AG09319 (cell line): ENCODE data around the gene YWHAG.

ENCODE experiments used
- DNase-seq: peaks from one replicate; pipeline ENCODE4 v3.0.0-alpha.2; 2010; ENCODE audit warnings: low read depth; ENCODE audit errors: extremely low read depth
- TF ChIP-seq, protein P1 (sequence below): IDR thresholded peaks from 2 replicates; pipeline ENCODE4 v1.5.1; 2011; ENCODE audit warnings: low read depth, mild to moderate bottlenecking, inconsistent platforms, low read length, moderate library complexity

YWHAG gene

DNA sequence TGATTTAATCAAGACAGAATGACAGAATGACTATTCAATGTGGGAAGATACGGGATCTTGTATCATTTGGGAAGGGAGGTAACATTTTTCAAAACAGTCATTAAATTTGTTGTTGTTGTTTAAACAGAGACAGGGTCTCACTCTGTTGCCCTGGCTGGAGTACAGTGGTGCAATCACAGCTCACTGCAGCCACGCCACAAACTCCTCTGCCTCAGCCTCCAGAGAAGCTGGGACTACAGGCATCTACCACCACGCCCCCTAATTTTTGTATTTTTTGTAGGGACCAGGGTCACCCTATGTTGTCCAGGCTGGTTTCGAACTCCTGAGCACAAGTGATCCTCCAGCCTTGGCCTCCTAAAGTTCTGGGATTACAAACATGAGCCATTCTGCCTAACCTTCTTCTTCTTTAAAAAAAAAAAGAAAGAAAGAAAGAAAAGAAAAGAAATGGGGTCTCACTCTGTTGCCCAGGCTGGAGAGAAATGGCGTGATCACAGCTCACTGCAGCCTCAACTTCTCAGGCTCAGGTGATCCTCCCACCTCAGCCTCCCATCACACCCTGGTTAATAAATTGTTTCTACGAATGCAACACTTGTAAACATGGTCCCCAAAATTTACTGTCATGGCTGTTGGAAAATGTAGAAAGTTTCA lies 24.3 kb downstream of the YWHAG start:
- DNase-seq = no peak
- TF ChIP-seq, protein P1, sequence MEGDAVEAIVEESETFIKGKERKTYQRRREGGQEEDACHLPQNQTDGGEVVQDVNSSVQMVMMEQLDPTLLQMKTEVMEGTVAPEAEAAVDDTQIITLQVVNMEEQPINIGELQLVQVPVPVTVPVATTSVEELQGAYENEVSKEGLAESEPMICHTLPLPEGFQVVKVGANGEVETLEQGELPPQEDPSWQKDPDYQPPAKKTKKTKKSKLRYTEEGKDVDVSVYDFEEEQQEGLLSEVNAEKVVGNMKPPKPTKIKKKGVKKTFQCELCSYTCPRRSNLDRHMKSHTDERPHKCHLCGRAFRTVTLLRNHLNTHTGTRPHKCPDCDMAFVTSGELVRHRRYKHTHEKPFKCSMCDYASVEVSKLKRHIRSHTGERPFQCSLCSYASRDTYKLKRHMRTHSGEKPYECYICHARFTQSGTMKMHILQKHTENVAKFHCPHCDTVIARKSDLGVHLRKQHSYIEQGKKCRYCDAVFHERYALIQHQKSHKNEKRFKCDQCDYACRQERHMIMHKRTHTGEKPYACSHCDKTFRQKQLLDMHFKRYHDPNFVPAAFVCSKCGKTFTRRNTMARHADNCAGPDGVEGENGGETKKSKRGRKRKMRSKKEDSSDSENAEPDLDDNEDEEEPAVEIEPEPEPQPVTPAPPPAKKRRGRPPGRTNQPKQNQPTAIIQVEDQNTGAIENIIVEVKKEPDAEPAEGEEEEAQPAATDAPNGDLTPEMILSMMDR = no peak

DNA sequence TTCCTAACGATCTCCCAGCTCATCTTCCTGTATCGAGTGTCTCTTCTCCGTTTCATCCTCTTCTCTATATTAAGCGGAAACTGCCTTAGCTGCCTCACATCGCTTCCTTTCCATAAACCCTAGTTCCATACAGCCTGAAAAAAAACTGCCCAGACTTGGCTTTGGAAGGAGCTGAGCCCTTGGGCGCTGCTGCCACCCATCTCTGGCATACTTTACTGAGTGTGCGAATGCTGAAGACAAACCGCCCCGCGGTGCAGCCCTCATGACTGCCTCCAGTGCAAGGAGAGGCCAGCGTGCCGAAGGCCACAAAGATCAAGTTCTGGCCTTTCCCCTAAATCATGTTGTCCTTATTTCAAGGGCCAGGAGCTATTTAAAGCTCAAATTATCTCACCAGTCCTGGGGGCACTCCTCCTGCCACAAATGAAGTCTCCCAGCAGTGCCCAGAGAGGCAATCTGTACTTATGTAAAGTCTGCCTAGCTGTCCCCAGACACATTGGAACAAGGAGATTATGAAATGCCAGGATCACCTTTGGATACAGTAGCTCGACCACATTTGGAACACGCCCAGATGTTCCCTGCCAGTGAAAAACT lies 25.2 kb downstream of the YWHAG start:
- DNase-seq = no peak
- TF ChIP-seq, protein P1 = no peak

DNA sequence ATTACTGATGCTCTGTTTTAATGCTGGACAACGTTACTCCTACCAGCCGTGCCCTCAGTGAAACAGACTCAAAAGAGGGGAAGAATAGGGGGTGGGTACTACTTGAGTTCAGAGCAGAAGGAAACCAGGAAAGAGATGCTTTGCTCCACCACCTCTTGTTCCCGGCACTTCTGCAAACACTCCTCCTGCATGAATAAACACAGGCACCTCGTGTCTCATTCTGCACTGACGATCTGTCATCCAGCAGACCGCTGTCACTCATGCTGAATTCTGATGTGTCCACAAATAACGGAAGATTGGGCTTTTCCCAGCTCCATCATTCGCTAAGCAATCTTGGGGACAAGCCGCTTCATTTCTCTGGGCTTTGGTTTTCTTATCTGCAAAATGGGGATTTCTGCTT lies 26.7 kb downstream of the YWHAG start:
- TF ChIP-seq, protein P1 = no peak
- DNase-seq = no peak

DNA sequence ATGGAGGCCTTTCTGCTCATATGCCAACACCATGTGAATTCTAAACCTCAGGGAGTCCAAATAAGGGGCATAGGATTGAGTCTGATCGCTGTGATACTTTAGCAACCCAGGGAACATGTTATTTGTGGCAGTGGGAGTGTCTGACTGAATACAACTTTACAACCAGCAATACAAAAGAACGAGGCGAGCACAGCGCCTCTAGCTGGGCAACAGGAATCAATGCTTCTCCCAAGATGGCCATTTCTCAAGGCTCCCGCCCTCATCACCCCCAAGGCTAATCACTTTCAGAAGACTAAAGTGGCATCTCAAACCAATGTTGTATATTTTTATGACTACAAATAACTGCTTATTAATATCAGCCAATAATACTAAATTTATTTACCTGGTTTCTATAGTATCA lies 28.1 kb downstream of the YWHAG start:
- TF ChIP-seq, protein P1 = no peak
- no peak for DNase-seq

DNA sequence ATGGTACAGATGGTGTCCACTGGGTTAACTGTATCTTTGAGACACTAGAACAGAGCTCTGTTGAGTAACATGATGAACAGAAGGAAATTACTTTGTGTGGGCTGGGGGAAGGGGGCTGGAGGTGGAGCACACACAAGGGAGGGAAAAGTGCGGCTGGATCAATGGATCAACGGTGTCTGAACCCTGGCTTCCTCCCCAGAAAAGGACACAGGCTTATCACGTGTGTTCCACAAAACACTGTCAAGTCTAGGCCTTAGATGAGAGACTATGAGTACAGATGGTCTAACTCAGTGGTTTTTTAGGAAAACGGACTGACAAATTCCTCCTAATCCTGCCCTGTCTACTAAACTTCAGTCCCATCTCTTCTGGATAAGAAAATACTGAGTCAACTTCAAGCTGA lies 28.5 kb downstream of the YWHAG start:
- no peak for DNase-seq
- TF ChIP-seq, protein P1 = no peak

DNA sequence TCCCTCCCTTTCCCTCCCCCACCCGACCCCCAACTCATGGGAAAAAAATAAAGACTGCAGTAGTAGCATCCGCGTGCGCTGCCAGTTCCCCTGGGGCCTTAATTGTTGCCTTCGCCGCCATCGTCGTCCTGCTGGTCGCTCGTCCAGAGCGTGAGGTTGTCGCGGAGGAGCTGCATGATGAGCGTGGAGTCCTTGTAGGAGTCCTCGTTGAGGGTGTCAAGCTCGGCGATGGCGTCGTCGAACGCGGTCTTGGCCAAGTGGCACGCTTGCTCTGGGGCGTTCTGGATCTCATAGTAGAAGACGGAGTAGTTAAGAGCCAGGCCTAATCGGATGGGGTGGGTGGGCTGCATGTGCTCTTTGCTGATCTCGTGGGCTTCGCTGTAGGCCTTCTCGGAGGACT lies 29.3 kb downstream of the YWHAG start:
- DNase-seq = no peak
- TF ChIP-seq, protein P1 = no peak

DNA sequence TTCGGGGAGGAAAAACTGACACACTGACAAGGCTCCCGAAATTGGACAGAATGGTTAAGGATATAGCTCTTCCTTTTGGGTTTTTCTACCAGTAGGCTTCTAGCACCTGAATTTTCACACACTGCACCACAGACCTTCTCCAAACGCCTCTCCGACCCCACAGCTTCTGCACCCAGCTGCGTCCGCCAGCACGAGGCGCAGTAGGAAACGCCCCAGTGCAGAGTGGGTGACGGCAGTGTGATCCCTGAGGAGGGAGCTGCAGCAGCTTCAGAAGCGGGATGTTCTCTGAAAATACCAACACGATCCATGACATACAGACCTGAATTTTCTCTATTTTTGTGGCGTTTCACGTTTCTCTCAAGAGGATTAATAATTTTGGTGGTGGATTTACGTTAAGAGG lies 30.4 kb downstream of the YWHAG start:
- TF ChIP-seq, protein P1 = no peak
- no peak for DNase-seq
